Heart left ventricle (tissue), 16 donors: ENCODE measurements around the gene TPD52L3. TPM values are rescaled to one million over a fixed set of nuclear protein-coding genes. Genes with fewer than 3 reads are reported as not detected.

Experiments used
- ATAC-seq, 4 donors: fragments of 200-7000 bp; cut with Tn5 transposase; one replicate each; pipeline ENCODE4 v1.9.1; 2020 to 2022; ENCODE audit warnings: moderate library complexity in 4 of 4, mild to moderate bottlenecking in 3 of 4, moderate number of reproducible peaks in 1 of 4
- DNase-seq, 5 donors: peaks; one replicate each; pipeline ENCODE4 v3.0.0-alpha.2; 2020
- H3K27ac ChIP-seq, 12 donors: fragments of 200-600 bp; sonication (generic) in 4 of 12; one replicate each; pipeline versions ENCODE4 v1.5.0 to v1.8.0; 2016 to 2022; ENCODE audit warnings: mild to moderate bottlenecking in 2 of 12
- H3K27me3 ChIP-seq, 9 donors: fragments of 200-600 bp; sonication (generic) in 2 of 9; one replicate each; pipeline versions ENCODE4 v1.5.1 to v1.8.0; 2016 to 2022; ENCODE audit warnings: mild to moderate bottlenecking in 3 of 9
- H3K36me3 ChIP-seq, 9 donors: fragments of 200-600 bp; sonication (generic) in 2 of 9; one replicate each; pipeline versions ENCODE4 v1.5.0 to v1.8.0; 2018 to 2022; ENCODE audit warnings: mild to moderate bottlenecking in 2 of 9
- H3K4me1 ChIP-seq, 12 donors: fragments of 200-600 bp; sonication (generic) in 4 of 12; one replicate each; pipeline versions ENCODE4 v1.5.0 to v1.8.0; 2016 to 2022; ENCODE audit warnings: mild to moderate bottlenecking in 3 of 12
- H3K4me3 ChIP-seq, 12 donors: fragments of 200-600 bp; sonication (generic) in 4 of 12; one replicate each; pipeline versions ENCODE4 v1.5.0 to v1.8.0; 2017 to 2022; ENCODE audit warnings: mild to moderate bottlenecking in 9 of 12, moderate library complexity in 4 of 12
- H3K9me3 ChIP-seq, 12 donors: fragments of 200-600 bp; sonication (generic) in 4 of 12; one replicate each; pipeline versions ENCODE4 v1.5.0 to v1.8.0; 2016 to 2022; ENCODE audit warnings: mild to moderate bottlenecking in 1 of 12
- POLR2A ChIP-seq, 2 donors: fragments of 450-650 bp; IDR thresholded peaks; one replicate each; pipeline ENCODE4 v1.6.1; 2017; ENCODE audit warnings: antibody characterized with exemption in 2 of 2, mild to moderate bottlenecking in 2 of 2, moderate library complexity in 2 of 2
- WGBS, 4 donors: extraction: QIAGEN DNeasy Blood & Tissue Kit in 2 of 4; methylation state at CpG; one replicate each; pipeline versions ENCODE4 v1.1.5 to v1.1.7; 2013 to 2018; 5-methylcytosine and 5-hydroxymethylcytosine counted together
- intact Hi-C, 10 donors: fragments of 100-400 bp; cut with DNase I; formaldehyde crosslinking; loops; one replicate each; pipeline versions ENCODE4 v1.11.1 to v1.14.2; 2022
- polyA plus RNA-seq, 2 donors: library from polyadenylated mRNA; stranded (reverse); fragments of 200-250 nt; gene quantifications; one replicate each; pipeline ENCODE4 v1.2.3, GENCODE V29; 2013
- total RNA-seq, 9 donors: library from RNA; depleted of rRNA in 2 of 9; stranded (reverse); fragments of >200 nt in 2 of 9; fragmentation: NEBNext Ultra II Directional in 3 of 9; extraction: Animal tissue kit (Norgen Biotek cat#: 25700) in 3 of 9; gene quantifications; one replicate each; pipeline versions ENCODE4 v1.1.0 to v1.2.4, GENCODE V29; 2016 to 2023
- TF ChIP-seq, protein P1 (sequence below), 12 donors: fragments of 200-600 bp; sonication (generic) in 4 of 12; IDR thresholded peaks; one replicate each; pipeline versions ENCODE4 v1.5.0 to v1.8.0; 2018 to 2022; ENCODE audit warnings: antibody characterized with exemption in 12 of 12, mild to moderate bottlenecking in 5 of 12
- donor health status: ischemic (EF 13 %, LVEDD 7.1; RV severe dilation, severe dysfunction).
- donor health status: healthy with polysubstance abuse.
- donor health status: DM: no; HTN: yes; CAD: no.
- donor health status: DM: no; HTN: no; CAD: no.
- donor health status: ischemic (EF 25% LVEDD 6.9; RV normal size, moderate dysfunction).
- donor health status: ischemic (EF 25% LVEDD 5.7; RV mildly dilated, moderate dysfunction).
- donor health status: healthy.
- donor health status: DM: yes; HTN: yes; CAD: no.
- donor health status: ischemic (EF 35%, LVEDD 5.7; RV mildly dilated, moderate dysfunction).
- donor health status: nonischemic (EF 11% LVEDD 7.7; RV severe dilation, severe dysfunction).
- donor health status: DM: yes; HTN: yes; CAD: no.
- donor health status: PGD.
- donor health status: ischemic (EF 29% LVEDD 5.4; RV normal size, mild dysfunction).
- donor health status: nonischemic (EF 23%, LVEDD 6.1; RV moderate dilation, normal function).

TPD52L3 gene
- total and polyA plus RNA-seq, 11 donors, result not detected

DNA sequence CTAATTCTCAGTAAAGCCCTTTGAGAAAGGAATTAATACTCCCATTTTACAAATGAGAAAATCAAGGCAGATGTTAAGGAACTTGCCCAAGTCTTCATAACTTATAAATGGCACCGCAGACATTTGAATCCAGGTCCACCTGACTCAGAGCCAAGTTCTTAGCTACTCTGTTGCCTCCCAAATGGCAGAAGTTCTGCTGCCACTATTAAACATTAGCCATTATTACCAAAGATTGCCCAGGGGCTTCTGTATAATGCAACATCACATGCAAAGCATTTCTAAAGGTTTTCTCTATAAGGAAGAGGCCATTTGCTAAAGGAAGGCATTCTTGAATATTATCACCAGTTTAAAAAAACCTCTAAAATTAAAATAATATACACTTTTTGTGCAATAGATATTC, 28.3 kb downstream of the TPD52L3 start:
- Histone ChIP-seq H3K27me3 (no peaks in the 10 kb centered on the region), H3K9me3 (no peaks in the 10 kb centered on the region), H3K27ac (no peak overlapping the region), H3K4me1 (no peaks in the 10 kb centered on the region), H3K4me3 (no peak overlapping the region), H3K36me3 (no peaks in the 10 kb centered on the region)
- no peak for ATAC-seq
- intact Hi-C loops, result loop anchor here in 5 of 10 donors (5.0 to 10.0 kb wide), 5 partner anchors 138 to 378 kb away; no protein-coding TSS in a partner anchor
- 86 to 95% (median 92%) methylated on average over 1 of the region's 1 CpG for WGBS, 4 donors
- DNase-seq, result no peak
- TF ChIP-seq POLR2A (IDR thresholded peaks at IDR 0.05), result no peak
- TF ChIP-seq, protein P1, sequence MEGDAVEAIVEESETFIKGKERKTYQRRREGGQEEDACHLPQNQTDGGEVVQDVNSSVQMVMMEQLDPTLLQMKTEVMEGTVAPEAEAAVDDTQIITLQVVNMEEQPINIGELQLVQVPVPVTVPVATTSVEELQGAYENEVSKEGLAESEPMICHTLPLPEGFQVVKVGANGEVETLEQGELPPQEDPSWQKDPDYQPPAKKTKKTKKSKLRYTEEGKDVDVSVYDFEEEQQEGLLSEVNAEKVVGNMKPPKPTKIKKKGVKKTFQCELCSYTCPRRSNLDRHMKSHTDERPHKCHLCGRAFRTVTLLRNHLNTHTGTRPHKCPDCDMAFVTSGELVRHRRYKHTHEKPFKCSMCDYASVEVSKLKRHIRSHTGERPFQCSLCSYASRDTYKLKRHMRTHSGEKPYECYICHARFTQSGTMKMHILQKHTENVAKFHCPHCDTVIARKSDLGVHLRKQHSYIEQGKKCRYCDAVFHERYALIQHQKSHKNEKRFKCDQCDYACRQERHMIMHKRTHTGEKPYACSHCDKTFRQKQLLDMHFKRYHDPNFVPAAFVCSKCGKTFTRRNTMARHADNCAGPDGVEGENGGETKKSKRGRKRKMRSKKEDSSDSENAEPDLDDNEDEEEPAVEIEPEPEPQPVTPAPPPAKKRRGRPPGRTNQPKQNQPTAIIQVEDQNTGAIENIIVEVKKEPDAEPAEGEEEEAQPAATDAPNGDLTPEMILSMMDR (IDR thresholded peaks at IDR 0.05), result no peak

DNA sequence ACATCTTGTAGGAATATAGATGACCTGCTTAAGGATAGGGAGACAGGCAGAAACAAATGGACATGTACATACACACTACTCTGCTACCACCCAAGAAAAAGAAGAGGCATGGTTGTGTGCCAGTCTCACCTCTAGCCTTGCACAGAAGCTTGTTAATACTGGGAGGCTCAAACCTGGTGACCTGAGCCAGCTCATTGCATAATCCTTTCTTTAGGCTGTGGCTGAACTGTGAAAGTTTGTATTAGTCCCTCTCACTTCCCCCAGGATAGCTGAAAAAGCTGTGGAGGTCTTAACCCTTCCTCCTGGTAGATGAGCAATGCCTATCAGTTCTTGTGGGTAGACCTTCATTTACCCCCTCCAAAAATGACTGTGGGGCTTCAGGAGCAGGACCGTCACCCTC, 28.7 kb downstream of the TPD52L3 start:
- no peak for DNase-seq
- no peak for ATAC-seq
- Histone ChIP-seq H3K9me3 (no peaks in the 10 kb centered on the region), H3K27me3 (no peaks in the 10 kb centered on the region), H3K36me3 (no peaks in the 10 kb centered on the region), H3K4me1 (no peaks in the 10 kb centered on the region), H3K4me3 (no peak overlapping the region), H3K27ac (no peak overlapping the region)
- intact Hi-C loops, result loop anchor here in 5 of 10 donors (5.0 to 10.0 kb wide), 5 partner anchors 138 to 378 kb away; no protein-coding TSS in a partner anchor
- WGBS, 4 donors, result 88 to 96% (median 92%) methylated on average over 1 of the region's 1 CpG
- TF ChIP-seq POLR2A (IDR thresholded peaks at IDR 0.05), result no peak
- TF ChIP-seq, protein P1 (IDR thresholded peaks at IDR 0.05), result no peak

DNA sequence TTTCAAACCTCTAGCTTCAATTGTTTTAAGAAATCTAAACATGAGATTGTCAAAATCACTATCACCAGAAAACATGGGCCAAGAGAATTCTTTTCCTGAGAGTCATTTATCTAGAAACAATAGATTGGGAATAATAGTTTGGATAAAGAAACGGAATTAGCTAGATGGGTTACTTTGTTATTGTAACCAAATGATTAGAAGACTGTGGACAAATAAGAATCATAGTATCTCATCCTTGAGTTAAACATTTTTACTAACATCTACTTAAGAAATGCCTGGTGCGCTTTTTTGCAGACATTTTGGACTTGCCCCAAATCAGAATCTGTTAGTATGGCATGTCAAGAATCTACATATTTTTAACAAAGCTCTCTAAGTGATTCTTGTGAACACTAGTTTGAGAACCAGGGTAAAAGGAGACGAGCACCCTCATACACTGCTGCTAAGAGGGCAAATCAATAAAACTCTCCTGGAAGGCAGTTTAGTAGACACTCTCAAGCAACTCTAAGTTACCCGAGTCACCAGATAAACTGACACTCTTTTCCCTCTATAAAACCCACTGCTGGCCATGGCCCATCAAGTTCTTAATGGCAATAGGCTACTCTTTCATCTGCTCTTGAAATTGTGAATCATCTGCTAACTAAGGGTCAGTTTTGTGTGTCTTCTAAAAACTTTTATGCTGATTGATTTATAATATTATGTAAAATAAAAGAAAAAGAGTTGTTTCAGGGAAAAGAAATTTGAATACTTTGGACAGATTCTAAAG, 39.1 kb downstream of the TPD52L3 start:
- TF ChIP-seq POLR2A (IDR thresholded peaks at IDR 0.05), result no peak
- TF ChIP-seq, protein P1 (IDR thresholded peaks at IDR 0.05), result no peak
- no peaks in the 10 kb centered on the region for H3K27me3 ChIP-seq
- peaks cover 0 to 6% (median 0%) of the 10 kb centered on the region in 12 donors for H3K9me3 ChIP-seq
- H3K36me3 ChIP-seq, result no peaks in the 10 kb centered on the region
- intact Hi-C loops, result no loop called here
- H3K4me3 ChIP-seq, result no peak overlapping the region
- no peaks in the 10 kb centered on the region for H3K4me1 ChIP-seq
- 59 to 68% (median 66%) methylated on average over 4 of the region's 4 CpGs for WGBS, 4 donors
- ATAC-seq (no peak), DNase-seq (no peak)
- H3K27ac ChIP-seq, result no peak overlapping the region

DNA sequence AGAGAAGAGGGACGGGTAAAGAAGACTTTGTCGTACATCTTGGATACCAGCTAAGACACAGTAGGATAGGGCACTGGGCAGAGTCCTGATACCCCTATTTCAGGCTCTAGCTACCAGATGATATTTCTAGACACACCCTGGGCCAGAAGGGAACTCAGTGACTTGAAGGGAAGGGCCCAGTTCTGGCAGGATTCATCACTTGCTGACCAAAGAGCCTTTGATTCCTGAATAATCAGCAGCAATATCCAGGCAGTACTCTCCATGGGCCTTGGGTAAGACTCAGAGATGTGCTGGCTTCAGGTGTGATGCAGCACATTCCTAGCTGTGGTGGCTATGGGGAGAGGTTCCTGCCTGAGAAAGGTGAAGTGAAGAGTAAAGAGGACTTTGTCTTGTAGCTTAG, 40.7 kb downstream of the TPD52L3 start:
- DNase-seq, result no peak
- 88 to 94% (median 91%) methylated on average over 2 of the region's 2 CpGs for WGBS, 4 donors
- no peak for ATAC-seq

More for the DNA sequence above, 40.7 kb downstream of the TPD52L3 start:
- intact Hi-C loops, result no loop called here
- H3K27me3 ChIP-seq, result no peaks in the 10 kb centered on the region
- H3K36me3 ChIP-seq, result no peaks in the 10 kb centered on the region
- H3K4me3 ChIP-seq, result no peak overlapping the region
- no peak overlapping the region for H3K27ac ChIP-seq
- H3K4me1 ChIP-seq, result no peaks in the 10 kb centered on the region
- TF ChIP-seq, protein P1 (IDR thresholded peaks at IDR 0.05), result no peak
- TF ChIP-seq POLR2A (IDR thresholded peaks at IDR 0.05), result no peak
- peaks cover 0 to 6% (median 0%) of the 10 kb centered on the region in 12 donors for H3K9me3 ChIP-seq

Other genes starting within 250 kb of the TPD52L3 start
- 10 to 100 TPM in 6 of 9 donors, 1 to 10 TPM in 3; 6.6 to 36.5 (median 12.7) TPM for gene IL33, start 112.6 kb upstream of the TPD52L3 start, total RNA-seq
- gene IL33, start 112.6 kb upstream of the TPD52L3 start, polyA plus RNA-seq, result 10 to 100 TPM; 12.4 to 14.0 TPM
- gene UHRF2, start 84.8 kb downstream of the TPD52L3 start, total RNA-seq, result 10 to 100 TPM; 12.2 to 20.6 (median 17.1) TPM
- 10 to 100 TPM in 1 of 2 donors, 1 to 10 TPM in 1; 6.4 to 11.6 TPM for gene UHRF2, start 84.8 kb downstream of the TPD52L3 start, polyA plus RNA-seq